HG03060 (cell line): ENCODE measurements around the gene UPK3B.
"Not testable (repeated sequence)": the region's sequence is repeated elsewhere in the genome, so short reads cannot be mapped to it uniquely, and the experiment has no call there.

Experiments used
- ATAC-seq: cut with Tn5 transposase; IDR thresholded peaks from one replicate; pipeline ENCODE4 v1.9.1; 2021; ENCODE audit warnings: low read depth, moderate number of reproducible peaks; ENCODE audit not compliant: unreplicated experiment

UPK3B gene

DNA sequence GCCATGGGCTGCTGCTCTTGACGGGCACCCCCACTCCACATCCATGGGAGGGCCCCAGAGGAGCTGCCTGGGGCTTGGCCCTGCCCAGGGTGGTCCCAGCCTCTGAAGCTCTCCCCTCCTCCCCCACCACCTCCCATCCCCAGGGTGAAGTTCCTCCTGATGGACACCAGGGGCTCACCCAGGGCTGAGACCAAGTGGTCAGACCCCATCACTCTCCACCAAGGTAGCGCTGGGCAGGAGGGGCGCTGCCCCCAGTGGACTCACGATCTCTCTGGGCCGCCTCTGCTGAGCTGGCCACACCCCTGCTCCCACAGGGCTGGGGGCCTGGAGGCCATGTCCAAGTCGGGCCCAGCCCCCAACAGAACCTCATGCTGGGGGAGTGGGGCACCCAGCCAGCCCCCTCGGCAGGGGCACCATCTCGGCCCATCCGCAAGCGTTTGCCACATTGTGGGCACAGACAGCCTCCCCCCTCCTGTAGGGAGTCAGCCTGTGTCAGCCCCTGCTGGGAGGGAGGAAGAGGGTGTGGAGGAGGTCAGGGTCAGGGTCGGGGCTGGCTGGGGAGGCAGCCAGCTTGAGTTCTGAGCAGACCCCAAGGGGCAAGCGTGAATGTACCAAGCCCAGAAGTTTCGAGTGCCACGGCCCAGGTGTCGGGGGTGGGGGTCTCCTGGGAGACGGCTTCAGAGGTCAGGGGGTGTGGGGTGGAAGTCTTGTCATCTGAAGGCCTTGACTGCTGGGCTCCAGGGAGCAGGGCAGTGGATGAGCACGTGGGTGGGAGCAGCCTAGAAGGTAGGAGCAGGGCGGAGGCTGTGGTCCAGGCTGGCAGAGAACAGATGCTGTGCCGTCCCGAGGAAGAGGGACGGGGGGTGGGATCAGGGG, 2.8 kb downstream of the UPK3B start:
- ATAC-seq, result no peak

- ATAC-seq, result no peak
These were observed 3.8 kb downstream of the UPK3B start for GRCh38 chr7:76513817-76514799.

- no peak for ATAC-seq
These were observed 4.8 kb downstream of the UPK3B start for GRCh38 chr7:76514926-76515771.

GRCh38 chr7:76515999-76516443, 5.7 kb downstream of the UPK3B start:
- ATAC-seq, result no peak

- not testable (repeated sequence) for ATAC-seq
These were observed 6.6 kb downstream of the UPK3B start for GRCh38 chr7:76516932-76517331.

GRCh38 chr7:76526183-76526582, 15.8 kb downstream of the UPK3B start:
- not testable (repeated sequence) for ATAC-seq

DNA sequence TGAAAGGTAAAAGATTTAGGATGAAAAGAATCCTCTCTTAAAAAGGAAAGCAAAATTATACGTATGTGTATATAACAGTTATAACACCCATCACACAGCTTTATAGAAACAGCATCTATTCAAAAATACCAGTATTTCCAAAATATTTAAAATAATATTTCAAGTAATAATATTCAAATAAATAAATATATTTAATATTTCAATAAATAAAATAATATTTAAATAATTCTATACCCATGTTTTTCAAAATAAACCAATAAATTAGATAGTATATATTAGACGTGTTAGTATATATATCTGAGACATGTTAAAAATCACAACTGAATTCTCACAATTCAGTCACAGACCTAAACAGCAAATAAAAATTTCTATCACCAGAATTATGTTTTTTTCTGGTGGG, 21.3 kb downstream of the UPK3B start:
- not testable (repeated sequence) for ATAC-seq

GRCh38 chr7:76543197-76543596, 32.8 kb downstream of the UPK3B start, which contains the start of gene SPDYE16:
TSS of gene SPDYE16 (minus strand) at chr7:76543297. CDS start at chr7:76541459, 1,838 bp downstream.
- not testable (repeated sequence) for ATAC-seq

DNA sequence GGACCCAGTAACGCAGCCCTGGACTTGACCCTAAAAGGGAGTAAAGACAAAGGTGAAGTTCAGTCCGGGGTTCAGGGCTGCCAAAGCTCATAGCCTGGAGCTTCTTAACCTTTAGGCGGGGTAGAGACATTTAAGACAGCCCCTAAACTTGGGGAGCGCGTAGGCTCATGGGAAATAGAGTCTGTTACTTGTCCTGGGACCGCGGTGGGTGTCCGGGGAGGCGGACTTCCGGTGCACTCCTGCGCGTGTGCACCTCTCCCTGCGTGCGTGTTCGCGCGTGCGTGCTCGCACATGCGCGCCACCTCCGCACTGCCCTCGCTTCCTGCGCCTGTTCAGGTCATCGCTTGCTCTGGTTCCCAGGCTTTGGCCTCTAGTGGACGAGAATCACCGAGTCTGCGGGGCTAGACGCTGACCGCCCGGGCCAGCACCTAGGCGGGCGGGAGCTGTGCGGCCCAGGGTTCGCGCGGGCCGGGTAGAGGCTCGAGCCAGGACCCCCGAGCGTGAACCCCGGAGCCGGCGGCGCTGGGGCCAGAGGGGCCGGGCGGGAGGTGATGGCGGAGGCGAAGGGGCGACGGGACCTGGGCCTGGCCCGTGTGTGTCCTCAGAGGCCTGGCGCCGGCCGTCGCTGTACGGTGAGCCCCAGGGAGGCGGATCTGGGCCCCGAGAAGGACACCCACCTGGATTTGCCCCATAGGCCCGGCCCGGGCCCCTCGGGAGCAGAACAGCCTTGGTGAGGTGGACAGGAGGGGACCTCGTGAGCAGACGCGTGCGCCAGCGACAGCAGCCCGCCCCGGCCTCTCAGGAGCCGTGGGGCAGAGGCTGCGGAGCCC, 38.9 kb downstream of the UPK3B start:
- peak; percentile 97 for ATAC-seq

GRCh38 chr7:76549855-76550248, 39.5 kb downstream of the UPK3B start:
- not testable (repeated sequence) for ATAC-seq

GRCh38 chr7:76551992-76552391, 41.6 kb downstream of the UPK3B start:
- not testable (repeated sequence) for ATAC-seq

DNA sequence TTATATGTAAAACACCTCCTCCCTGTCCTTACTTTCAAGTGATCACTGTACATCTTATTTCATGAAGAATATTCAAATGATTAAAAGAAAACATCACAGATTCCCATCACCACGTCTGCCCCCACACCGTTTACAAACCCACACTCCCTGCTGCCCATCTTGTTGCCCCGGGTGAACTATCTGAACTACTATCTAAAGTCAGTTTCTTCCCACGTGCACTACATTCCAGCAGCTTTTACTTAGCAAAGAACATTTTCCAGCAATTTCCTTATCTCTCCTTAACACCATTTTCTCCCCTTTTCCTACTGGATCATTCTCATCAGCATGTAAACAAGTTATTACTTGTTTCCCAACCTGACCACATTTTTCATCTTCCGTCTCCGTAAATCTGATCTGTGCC, 49.3 kb downstream of the UPK3B start:
- ATAC-seq, result not testable (repeated sequence)

DNA sequence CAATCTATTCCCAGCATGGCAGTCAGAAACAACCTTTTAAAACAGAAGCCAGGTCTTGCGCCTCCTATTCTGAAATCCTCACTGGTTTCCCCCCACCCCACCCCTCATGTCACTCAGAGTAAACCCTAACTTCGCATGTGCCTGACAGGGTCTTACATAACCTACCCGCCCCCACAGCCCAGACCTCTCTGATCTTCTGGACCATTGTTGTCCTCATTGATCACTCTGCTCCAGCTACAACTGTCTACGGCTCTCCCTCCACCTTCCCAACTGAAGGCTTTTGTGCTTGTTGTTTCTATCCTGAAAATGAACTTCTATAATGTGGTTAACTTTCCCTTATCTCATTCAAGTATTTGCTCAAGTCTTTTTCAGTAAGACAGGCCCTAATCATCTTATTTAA, 49.8 kb downstream of the UPK3B start:
- ATAC-seq, result not testable (repeated sequence)

DNA sequence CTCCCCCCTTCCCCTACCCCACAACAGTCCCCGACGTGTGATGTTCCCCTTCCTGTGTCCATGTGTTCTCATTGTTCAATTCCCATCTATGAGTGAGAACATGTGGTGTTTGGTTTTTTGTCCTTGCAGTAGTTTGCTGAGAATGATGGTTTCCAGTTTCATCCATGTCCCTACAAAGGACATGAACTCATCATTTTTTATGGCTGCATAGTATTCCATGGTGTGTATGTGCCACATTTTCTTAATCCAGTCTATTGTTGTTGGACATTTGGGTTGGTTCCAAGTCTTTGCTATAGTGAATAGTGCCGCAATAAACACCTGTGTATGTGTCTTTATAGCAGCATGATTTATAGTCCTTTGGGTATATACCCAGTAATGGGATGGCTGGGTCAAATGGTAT, 51.0 kb downstream of the UPK3B start:
- not testable (repeated sequence) for ATAC-seq

- ATAC-seq, result not testable (repeated sequence)
These were observed 54.6 kb downstream of the UPK3B start for GRCh38 chr7:76565001-76565400.
